Measurements from ENCODE around the gene OR2C3. TPM values are rescaled to one million over a fixed set of nuclear protein-coding genes. Genes with fewer than 3 reads are reported as not detected.

The OR2C3 gene
- total and polyA plus RNA-seq, 2 of the 8 experiments (the other 6 are each of a cell fraction or from before 2014, with no cell fraction given), result not detected

DNA sequence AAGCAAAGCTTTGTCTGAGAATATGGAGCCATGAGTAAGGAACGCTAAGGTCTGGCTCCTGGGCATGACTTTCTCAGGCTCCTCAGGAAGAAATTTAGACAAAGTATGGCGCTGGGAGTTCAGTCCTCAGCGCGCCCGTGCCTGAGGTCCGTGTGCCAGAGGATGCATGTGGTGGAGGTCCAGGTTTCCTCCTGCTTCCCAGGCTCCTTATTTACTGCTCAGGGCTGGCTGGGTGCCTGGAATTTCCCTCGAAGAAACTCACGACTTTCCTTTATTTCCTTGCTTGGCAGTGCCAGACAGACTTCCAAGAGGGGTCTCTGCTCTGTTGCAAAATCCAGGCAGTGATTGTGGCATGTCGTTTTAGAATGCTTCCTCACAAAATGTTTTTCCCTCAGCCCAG is 26.0 kb upstream of the OR2C3 start (continued):
- no peak for TF ChIP-seq SIN3A (conservative IDR thresholded peaks at IDR 0.05 in 1 of 2, IDR thresholded peaks at IDR 0.05 in 1 of 2; ENCODE audit: low read depth in 1 of 2, low read length in 2 of 2)

Data from H1 (cell line).